A172 (cell line): ENCODE results near the gene HOXD13. TPM values are rescaled to one million over a fixed set of nuclear protein-coding genes. Genes with fewer than 3 reads are reported as not detected.

Experiments
- DNase-seq: peaks from one replicate; pipeline ENCODE4 v3.0.0-alpha.2; 2015; ENCODE audit warnings: low spot score
- total RNA-seq: library from RNA; depleted of rRNA; stranded (reverse); fragments of >200 nt; shearing (Covaris generic); gene quantifications from 2 replicates; pipeline ENCODE4 v1.2.3, GENCODE V29; 2014; rRNA removed

Gene HOXD13
- total RNA-seq = 4.2 and 5.2 TPM in 2 replicates

DNA sequence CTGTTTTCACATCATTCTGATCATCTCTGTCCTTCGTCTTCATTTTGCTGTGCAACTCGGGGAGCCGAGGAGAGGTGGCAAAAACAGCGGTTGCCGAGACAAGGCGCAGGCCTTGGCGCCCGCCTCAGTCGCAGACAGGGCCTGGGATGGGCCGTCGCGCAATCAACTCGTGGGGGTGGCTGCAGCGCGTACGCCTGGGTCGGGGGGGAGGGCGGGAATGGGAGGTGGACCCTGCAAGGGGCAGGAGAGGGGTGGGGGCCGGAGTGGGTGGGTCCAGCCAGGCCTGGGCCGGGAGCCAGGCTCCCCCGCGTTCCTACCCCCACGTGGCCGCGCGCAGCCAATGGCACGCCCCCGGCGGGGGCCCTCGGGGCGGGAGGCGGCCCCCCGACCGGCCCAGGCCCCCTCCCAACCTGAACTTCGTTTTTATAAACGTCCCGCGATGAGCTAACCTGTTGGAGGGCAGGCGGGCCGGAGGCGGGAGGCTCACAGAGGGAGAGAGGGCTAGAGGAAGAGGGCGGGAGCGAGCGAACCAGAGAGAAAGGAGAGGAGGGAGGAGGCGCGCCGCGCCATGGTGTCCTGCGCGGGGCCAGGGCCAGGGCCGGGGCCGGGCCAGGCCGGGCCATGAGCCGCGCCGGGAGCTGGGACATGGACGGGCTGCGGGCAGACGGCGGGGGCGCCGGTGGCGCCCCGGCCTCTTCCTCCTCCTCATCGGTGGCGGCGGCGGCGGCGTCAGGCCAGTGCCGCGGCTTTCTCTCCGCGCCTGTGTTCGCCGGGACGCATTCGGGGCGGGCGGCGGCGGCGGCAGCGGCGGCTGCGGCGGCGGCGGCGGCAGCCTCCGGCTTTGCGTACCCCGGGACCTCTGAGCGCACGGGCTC, at the start of gene HOXD13:
HOXD13 (plus strand) TSS at position 452 of the 875 bp plus-strand sequence; CDS start at position 622, 170 bp downstream.
- no peak for DNase-seq

- no peak for DNase-seq
These were observed 36.1 kb upstream of the HOXD13 start for GRCh38 chr2:176056406-176056805.

DNA sequence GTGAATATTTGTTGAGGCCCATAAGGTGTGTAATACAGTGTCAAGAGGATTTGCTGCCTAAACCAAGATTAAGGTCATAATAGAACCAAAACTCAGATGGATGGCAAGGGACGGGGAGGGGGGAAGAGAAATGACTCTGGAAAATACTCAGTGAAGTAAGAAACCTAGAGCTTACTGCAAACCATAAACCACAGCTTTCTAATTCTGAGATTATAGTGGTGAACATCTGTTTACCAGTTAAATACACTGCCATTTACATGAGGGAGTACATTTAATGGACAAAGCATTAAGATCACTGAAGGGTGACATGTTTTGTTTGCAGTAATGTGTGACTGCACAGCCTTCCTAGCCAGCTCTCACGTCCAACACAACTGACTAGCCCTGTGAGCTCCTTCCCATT, 28.6 kb upstream of the HOXD13 start:
- DNase-seq = no peak

DNA sequence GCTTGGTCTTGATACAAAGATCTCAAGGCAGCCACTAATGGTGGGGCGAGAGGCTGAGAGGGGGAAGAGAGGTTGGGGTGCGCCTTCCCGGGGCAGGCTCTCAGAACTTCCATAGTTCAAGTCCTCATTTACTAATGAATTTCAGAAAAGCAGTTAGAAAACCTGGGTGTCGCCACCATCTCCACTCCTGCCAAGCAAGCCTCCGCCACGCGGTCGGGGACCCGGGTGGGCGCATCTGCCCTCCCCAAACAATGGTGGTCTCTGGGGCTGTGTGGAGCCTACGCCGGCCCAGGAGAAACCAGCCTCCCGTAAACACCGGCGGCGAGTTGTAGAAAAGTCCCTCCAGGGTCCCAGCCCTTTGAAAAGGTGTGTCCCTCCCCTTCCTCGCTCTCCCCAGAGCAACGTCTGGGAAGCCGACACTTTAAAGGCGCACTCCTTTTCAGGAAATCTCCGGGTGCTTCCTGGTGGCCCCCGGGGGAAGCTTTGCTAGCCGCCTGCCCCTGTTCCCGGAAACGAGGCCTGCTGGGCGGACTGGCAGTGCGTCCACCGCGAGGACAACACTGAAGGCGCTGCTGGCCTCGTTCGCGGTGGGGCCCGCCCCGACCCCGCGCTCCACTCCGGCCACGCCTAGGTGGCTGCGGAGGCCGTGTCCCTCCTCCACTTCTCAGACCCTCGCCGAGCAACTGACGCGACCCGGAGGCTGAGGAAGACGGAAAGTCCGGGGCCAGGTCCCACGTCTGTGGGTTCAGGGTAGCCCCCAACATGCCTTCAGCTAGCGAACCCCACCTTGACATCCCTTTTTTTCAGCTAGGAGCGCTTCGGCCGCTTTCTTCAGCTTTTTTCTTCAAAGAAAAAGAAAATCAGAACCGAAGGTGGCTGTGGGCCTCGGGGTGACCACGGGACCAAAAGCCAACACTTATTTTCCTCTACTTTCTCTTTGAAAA, 25.6 kb upstream of the HOXD13 start:
- DNase-seq = no peak

DNA sequence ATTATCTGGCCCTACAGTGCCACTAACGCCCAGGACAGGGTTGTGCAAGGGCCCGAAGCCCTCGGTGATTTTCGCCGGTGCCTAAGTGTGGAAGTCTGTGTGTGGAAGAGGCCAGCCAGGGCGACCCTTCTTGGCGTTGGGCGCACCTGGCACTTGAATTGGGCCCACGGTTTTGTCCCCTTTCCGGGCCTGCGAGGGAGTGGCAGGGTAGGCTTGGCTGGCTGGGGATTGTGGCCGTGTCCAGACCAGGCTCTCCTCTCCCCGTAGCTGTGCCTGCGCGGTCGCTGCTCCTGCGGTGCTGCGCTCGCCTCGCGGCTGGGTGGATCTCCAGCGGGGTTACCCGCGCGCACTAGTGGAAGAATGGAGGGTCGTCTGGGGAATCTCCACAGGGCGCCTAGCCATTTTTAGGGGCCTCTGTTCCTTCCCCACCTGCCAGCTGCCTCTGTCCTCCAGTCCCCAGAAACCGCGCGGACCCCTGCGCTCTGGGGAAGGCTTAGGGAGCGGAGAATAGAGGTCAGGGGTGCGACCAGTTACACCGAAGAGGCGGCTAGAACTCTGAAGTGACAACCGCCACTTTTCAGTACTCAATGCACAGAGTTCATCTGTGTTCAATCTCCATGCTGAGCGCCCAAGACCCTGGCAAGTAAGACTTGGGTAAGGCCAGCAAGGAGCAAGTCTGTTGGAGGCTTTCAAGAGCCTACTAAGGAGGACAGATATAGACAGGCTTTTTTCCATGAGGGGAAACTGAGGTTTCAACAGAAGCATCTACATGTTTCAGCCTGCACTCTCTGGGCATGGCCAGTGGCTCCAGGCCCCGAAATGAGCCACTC, 24.7 kb upstream of the HOXD13 start:
- DNase-seq = no peak

- DNase-seq = no peak
These were observed 24.1 kb upstream of the HOXD13 start for GRCh38 chr2:176068419-176068832.

- DNase-seq = no peak
These were observed 20.9 kb upstream of the HOXD13 start for GRCh38 chr2:176071330-176072291.

GRCh38 chr2:176072292-176072669, 20.2 kb upstream of the HOXD13 start:
- no peak for DNase-seq

DNA sequence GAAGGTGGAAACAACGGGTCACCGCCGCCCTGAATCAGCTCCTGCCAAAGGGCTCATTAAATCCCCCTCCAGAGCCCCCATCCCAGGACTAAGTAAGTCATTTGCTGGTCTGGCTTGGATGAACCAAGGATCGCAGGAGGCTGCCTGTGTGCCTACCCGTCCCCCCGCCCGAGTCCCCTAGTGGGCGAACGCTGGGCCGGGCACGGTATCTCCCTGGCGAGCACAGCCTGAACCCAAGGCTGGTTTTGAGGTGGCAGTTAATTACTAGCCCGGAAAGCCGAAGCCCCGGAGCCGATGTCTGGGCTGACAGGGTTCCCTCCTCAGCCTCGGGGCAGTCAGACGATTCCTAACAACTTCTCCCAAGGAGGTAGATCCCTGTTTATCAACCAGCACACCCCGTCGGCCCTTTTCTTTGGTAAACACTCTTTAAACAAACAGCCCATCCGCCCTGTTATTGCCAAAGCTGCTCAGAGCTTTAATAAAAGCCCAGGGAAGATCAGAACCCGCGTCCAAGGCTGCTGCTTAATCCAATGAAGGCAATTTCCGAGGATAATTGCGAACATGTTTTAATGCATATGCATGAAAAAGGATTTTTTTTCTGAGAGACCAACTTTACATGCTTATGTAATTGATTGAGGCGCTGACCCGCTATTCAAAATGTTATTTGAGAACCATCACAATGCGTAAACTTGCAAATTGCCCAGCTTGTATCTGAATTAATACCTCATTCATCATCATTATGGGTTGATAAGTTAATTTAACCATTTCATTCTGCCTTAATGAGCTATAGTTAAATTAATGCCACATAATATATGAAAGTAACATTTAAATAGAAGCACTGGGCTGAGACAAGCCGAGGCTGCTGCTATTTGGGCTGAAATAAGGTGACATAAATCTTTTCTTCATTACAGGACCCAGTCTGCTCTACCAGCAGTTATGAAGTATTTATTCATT, 19.3 kb upstream of the HOXD13 start:
- DNase-seq = no peak

DNA sequence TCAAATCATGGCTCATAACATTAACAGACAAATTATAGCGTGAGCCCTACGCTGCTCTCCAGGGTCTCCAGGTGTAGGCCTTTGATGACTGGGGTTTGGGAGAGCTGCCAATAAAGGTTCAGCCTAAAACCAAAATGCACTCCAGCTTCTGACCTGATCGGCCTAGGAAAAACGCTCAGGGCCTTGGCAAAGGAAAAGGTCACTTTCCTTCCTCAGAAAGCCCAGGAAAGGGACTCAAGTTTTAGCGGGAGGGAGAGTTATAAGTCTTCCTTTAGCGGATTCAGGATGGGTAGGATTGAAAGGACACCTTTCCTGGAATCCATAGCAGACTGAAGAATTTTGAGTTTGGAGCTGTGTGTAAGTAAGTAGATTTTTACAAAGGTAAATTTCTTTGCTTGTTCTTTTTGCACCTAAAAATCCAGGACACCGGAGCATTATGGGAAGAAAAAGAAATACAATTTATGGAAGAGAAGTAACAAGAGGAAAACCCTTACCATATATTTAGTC, 17.5 kb upstream of the HOXD13 start:
- no peak for DNase-seq

GRCh38 chr2:176075481-176075880, 17.0 kb upstream of the HOXD13 start:
- DNase-seq = no peak

DNA sequence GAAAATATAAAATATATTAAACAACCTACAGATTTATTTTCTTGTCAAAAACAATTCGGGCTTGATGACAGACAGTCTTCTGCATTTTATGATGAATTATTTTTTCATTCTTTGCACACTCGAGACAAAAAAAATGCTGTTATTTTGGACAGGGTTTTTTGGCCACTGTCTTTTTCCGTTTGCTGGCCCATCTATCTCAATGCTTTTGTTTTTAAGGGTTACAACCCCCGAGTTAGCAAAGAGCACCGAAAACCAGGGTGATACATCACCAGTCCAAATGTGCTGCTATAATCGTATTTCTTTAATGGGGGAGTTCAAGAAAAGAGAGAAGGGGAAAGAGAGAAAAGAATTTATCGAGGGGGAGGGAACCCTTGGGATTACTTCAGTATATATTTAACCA, 16.5 kb upstream of the HOXD13 start:
- no peak for DNase-seq

DNA sequence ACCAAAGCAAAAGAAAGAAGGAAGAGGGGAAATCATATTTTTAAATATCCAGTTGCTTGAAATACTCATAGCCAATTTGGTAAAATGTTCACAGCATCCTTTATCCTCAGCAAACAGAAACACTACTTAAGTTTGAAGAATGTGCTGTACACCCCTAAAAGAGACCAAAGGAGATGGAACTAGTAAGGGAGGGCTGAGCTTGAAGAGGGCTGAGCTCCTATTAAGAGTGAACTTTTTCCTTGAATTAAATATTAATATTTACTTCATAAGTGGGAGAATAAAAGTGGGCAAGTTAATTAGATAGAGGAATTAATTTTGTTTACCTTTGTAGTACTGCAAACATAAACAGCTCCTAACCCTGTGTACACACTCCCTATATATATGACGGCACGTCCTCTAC, 15.7 kb upstream of the HOXD13 start:
- DNase-seq = no peak

GRCh38 chr2:176078541-176079284, 13.8 kb upstream of the HOXD13 start:
- no peak for DNase-seq

- DNase-seq = no peak
These were observed 13.2 kb upstream of the HOXD13 start for GRCh38 chr2:176079285-176079830.

DNA sequence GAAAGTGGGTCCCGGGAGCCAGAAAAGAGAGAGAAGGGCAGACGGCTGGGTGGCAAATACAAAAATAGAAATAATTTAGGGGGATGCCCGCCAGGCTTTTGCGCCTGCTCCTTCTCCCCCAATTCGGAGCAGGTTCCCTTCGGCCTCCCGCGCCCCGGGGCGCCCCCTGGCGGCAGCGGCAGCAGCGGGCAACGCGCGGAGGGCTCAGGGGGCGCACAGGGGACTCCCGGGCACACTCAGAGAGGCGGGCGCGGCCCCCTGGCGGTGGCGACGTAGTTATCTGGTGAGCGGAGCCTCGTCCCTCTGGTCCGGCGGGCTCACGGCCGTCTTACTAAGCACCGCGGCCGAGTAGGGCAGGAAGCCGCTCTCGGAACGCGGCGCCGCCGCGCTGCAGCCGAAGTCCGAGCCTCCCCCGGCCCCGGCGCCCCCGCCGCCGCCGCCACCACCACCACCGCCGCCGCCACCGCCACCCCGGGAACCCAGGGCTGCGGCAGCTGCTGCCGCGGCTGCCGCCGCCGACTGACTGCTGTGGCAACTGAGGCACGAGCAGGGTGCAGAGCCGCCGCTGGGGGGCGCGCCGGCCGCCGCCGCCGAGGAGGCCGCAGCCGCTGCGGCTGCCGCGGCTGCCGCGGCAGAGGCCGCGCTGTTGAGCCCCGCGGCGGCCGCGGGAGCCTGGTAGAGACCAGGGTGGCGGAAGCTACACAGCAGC, 12.5 kb upstream of the HOXD13 start:
- peak; percentile 78 for DNase-seq
